Measurements from ENCODE around the gene VEZF1.

DNA sequence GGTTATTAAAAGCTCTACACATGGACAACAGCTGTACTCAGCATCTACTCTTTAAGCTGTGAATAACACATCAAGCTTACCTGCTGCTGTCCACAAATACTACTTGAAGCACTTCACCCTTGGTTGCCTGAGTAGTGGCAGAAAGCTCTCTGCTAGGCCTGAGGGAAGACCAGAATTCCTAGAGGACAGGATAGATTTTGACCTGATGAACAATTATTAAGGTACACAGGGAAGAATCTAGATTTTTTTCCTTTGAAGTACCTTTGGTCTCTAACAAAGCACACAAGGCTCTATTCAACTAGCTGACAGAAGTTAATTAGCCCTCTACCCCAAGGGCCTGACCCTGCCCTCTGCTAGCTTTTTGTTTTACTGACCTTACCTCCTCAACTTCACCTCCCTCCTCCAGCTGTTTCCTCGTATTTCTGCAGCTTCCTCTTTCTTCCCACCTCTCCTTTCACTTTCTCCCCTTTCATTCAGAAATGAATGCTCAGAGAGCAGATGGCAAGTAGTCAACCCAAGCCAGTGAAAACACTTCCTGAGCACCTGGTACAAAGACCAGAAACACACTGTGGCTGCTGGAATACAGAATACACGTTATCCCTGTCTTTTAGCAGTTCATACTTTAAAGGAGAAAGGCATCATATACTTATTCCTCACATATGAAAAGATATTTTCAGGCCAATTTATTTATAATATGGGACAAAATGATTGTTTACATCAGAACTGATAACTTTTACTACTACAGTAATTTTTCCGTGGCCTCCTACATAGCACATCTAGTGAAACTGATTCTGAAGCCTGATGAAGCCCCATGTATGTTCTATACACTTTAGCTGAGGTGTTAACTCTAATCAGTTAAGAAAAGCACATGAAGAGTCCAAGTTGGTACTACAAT, 5.7 kb upstream of the VEZF1 start:
- TF ChIP-seq CTCF (IDR thresholded peaks at IDR 0.05; ENCODE audit: borderline replicate concordance, extremely low read depth, low read length, poor library complexity, severe bottlenecking) = no peak
- no peak for TF ChIP-seq EZH2 (IDR thresholded peaks at IDR 0.05; ENCODE audit: borderline replicate concordance, low read depth, low read length, severe bottlenecking)
